ENCODE data around the gene FBN1. TPM values are rescaled to one million over a fixed set of nuclear protein-coding genes. Genes with fewer than 3 reads are reported as not detected.

The FBN1 gene
- total and polyA plus RNA-seq, 4 experiments from 2014 or later, result 0.20 to 0.22 TPM; not detected in 2

- H3K27ac ChIP-seq (ENCODE audit: low read depth, low read length), result no peak overlapping the region
- H3K4me3 Mint-ChIP-seq, result no peak overlapping the region
- no peaks in the 10 kb centered on the region for H3K9me3 ChIP-seq (ENCODE audit: control insufficient read depth in 1 of 2, low read length in 2 of 2)
- H3K4me3 ChIP-seq (ENCODE audit: low read length in 2 of 2), result no peak overlapping the region
- peaks cover 0 to 1% (median 0%) of the 10 kb centered on the region in 8 donors for H3K9me3 Mint-ChIP-seq
- H3K4me1 Mint-ChIP-seq, result no peaks in the 10 kb centered on the region
- intact Hi-C loops (cut with micrococcal nuclease), result no loop called here
- H3K27ac Mint-ChIP-seq, result no peak overlapping the region
- peaks cover 0 to 3% of the 10 kb centered on the region in 2 donors for H3K27me3 Mint-ChIP-seq
- no peaks in the 10 kb centered on the region for H3K4me1 ChIP-seq (ENCODE audit: insufficient read depth, low read length)
- H3K27me3 ChIP-seq (ENCODE audit: insufficient read depth, low read length), result no peaks in the 10 kb centered on the region
- ChIA-PET CTCF (ENCODE audit: partially characterized antibody) (no interaction called here), POLR2A (ENCODE audit: partially characterized antibody) (no interaction called here)
- no peaks in the 10 kb centered on the region for H3K36me3 ChIP-seq (ENCODE audit: insufficient read depth, low read length)
- DNase-seq, result no peak
- no peaks in the 10 kb centered on the region for H3K36me3 Mint-ChIP-seq
Observed at GRCh38 chr15:48447058-48447457, 198.5 kb downstream of the FBN1 start.

- H3K4me3 ChIP-seq (ENCODE audit: low read length in 2 of 2), result no peak overlapping the region
- CTCF ChIA-PET (ENCODE audit: partially characterized antibody), result no interaction called here
- POLR2A ChIA-PET (ENCODE audit: partially characterized antibody), result no interaction called here
Observed at GRCh38 chr15:48442011-48442410, 203.5 kb downstream of the FBN1 start.

GRCh38 chr15:48440084-48440483 is 205.4 kb downstream of the FBN1 start:
- CTCF ChIA-PET (ENCODE audit: partially characterized antibody), result no interaction called here
- no peak overlapping the region for H3K27ac Mint-ChIP-seq
- POLR2A ChIA-PET (ENCODE audit: partially characterized antibody), result no interaction called here

More at GRCh38 chr15:48442011-48442410, 203.5 kb downstream of the FBN1 start:
- Mint-ChIP-seq H3K27me3 (no peaks in the 10 kb centered on the region), H3K4me3 (no peak overlapping the region), H3K9me3 (peaks cover 0 to 3% (median 0%) of the 10 kb centered on the region in 8 donors), H3K27ac (no peak overlapping the region), H3K36me3 (no peaks in the 10 kb centered on the region), H3K4me1 (no peaks in the 10 kb centered on the region)
- intact Hi-C loops (cut with micrococcal nuclease), result no loop called here
- no peak for DNase-seq
- no peaks in the 10 kb centered on the region for H3K36me3 ChIP-seq (ENCODE audit: insufficient read depth, low read length)
- no peaks in the 10 kb centered on the region for H3K4me1 ChIP-seq (ENCODE audit: insufficient read depth, low read length)
- no peaks in the 10 kb centered on the region for H3K27me3 ChIP-seq (ENCODE audit: insufficient read depth, low read length)
- H3K27ac ChIP-seq (ENCODE audit: low read depth, low read length), result no peak overlapping the region
- H3K9me3 ChIP-seq (ENCODE audit: control insufficient read depth in 1 of 2, low read length in 2 of 2), result no peaks in the 10 kb centered on the region

GRCh38 chr15:48437178-48437577 is 208.3 kb downstream of the FBN1 start:
- no peak for DNase-seq
- intact Hi-C loops (cut with micrococcal nuclease), result no loop called here
- Histone ChIP-seq H3K27me3 (ENCODE audit: insufficient read depth, low read length) (no peaks in the 10 kb centered on the region), H3K27ac (ENCODE audit: low read depth, low read length) (no peak overlapping the region), H3K4me1 (ENCODE audit: insufficient read depth, low read length) (no peaks in the 10 kb centered on the region), H3K36me3 (ENCODE audit: insufficient read depth, low read length) (no peaks in the 10 kb centered on the region), H3K9me3 (ENCODE audit: control insufficient read depth in 1 of 2, low read length in 2 of 2) (no peaks in the 10 kb centered on the region), H3K4me3 (ENCODE audit: low read length in 2 of 2) (no peak overlapping the region)
- ChIA-PET POLR2A (ENCODE audit: partially characterized antibody) (no interaction called here), CTCF (ENCODE audit: partially characterized antibody) (no interaction called here)
- Mint-ChIP-seq H3K4me3 (no peak overlapping the region), H3K27ac (no peak overlapping the region), H3K9me3 (peaks cover 0 to 3% (median 0%) of the 10 kb centered on the region in 8 donors), H3K36me3 (no peaks in the 10 kb centered on the region), H3K27me3 (peaks cover 0 to 1% of the 10 kb centered on the region in 2 donors), H3K4me1 (no peaks in the 10 kb centered on the region)

More at GRCh38 chr15:48440084-48440483, 205.4 kb downstream of the FBN1 start:
- Mint-ChIP-seq H3K9me3 (peaks cover 0 to 3% (median 0%) of the 10 kb centered on the region in 8 donors), H3K36me3 (no peaks in the 10 kb centered on the region), H3K4me1 (no peaks in the 10 kb centered on the region), H3K4me3 (no peak overlapping the region), H3K27me3 (no peaks in the 10 kb centered on the region)
- no peak for DNase-seq
- Histone ChIP-seq H3K9me3 (ENCODE audit: control insufficient read depth in 1 of 2, low read length in 2 of 2) (no peaks in the 10 kb centered on the region), H3K4me1 (ENCODE audit: insufficient read depth, low read length) (no peaks in the 10 kb centered on the region), H3K27me3 (ENCODE audit: insufficient read depth, low read length) (no peaks in the 10 kb centered on the region), H3K36me3 (ENCODE audit: insufficient read depth, low read length) (no peaks in the 10 kb centered on the region), H3K27ac (ENCODE audit: low read depth, low read length) (no peak overlapping the region), H3K4me3 (ENCODE audit: low read length in 2 of 2) (no peak overlapping the region)
- intact Hi-C loops (cut with micrococcal nuclease), result no loop called here

- H3K36me3 Mint-ChIP-seq, result no peaks in the 10 kb centered on the region
- Histone ChIP-seq H3K27me3 (ENCODE audit: insufficient read depth, low read length) (no peaks in the 10 kb centered on the region), H3K4me3 (ENCODE audit: low read length in 2 of 2) (no peak overlapping the region), H3K27ac (ENCODE audit: low read depth, low read length) (no peak overlapping the region), H3K9me3 (ENCODE audit: control insufficient read depth in 1 of 2, low read length in 2 of 2) (no peaks in the 10 kb centered on the region), H3K4me1 (ENCODE audit: insufficient read depth, low read length) (no peaks in the 10 kb centered on the region), H3K36me3 (ENCODE audit: insufficient read depth, low read length) (no peaks in the 10 kb centered on the region)
- CTCF ChIA-PET (ENCODE audit: partially characterized antibody), result no interaction called here
- peaks cover 0 to 1% of the 10 kb centered on the region in 2 donors for H3K27me3 Mint-ChIP-seq
- POLR2A ChIA-PET (ENCODE audit: partially characterized antibody), result no interaction called here
- peaks cover 0 to 3% (median 0%) of the 10 kb centered on the region in 8 donors for H3K9me3 Mint-ChIP-seq
- H3K4me1 Mint-ChIP-seq, result no peaks in the 10 kb centered on the region
- H3K4me3 Mint-ChIP-seq, result no peak overlapping the region
- no peak overlapping the region for H3K27ac Mint-ChIP-seq
- intact Hi-C loops (cut with micrococcal nuclease), result no loop called here
- no peak for DNase-seq
Observed at GRCh38 chr15:48435321-48435720, 210.2 kb downstream of the FBN1 start.

- Histone ChIP-seq H3K27me3 (ENCODE audit: insufficient read depth, low read length) (no peaks in the 10 kb centered on the region), H3K27ac (ENCODE audit: low read depth, low read length) (no peak overlapping the region), H3K36me3 (ENCODE audit: insufficient read depth, low read length) (no peaks in the 10 kb centered on the region), H3K4me1 (ENCODE audit: insufficient read depth, low read length) (no peaks in the 10 kb centered on the region), H3K4me3 (ENCODE audit: low read length in 2 of 2) (no peak overlapping the region), H3K9me3 (ENCODE audit: control insufficient read depth in 1 of 2, low read length in 2 of 2) (no peaks in the 10 kb centered on the region)
- H3K4me1 Mint-ChIP-seq, result no peaks in the 10 kb centered on the region
- no peaks in the 10 kb centered on the region for H3K36me3 Mint-ChIP-seq
- peaks cover 0 to 2% (median 0%) of the 10 kb centered on the region in 8 donors for H3K9me3 Mint-ChIP-seq
- H3K27me3 Mint-ChIP-seq, result peaks cover 0 to 1% of the 10 kb centered on the region in 2 donors
- intact Hi-C loops (cut with micrococcal nuclease), result no loop called here
- ChIA-PET CTCF (ENCODE audit: partially characterized antibody) (no interaction called here), POLR2A (ENCODE audit: partially characterized antibody) (no interaction called here)
- no peak overlapping the region for H3K27ac Mint-ChIP-seq
- DNase-seq, result no peak
- H3K4me3 Mint-ChIP-seq, result no peak overlapping the region
Observed at GRCh38 chr15:48433226-48433886, 212.2 kb downstream of the FBN1 start.

- Mint-ChIP-seq H3K4me3 (no peak overlapping the region), H3K4me1 (no peaks in the 10 kb centered on the region), H3K36me3 (no peaks in the 10 kb centered on the region), H3K9me3 (peaks cover 0 to 2% (median 0%) of the 10 kb centered on the region in 8 donors), H3K27me3 (peaks cover 0 to 1% of the 10 kb centered on the region in 2 donors), H3K27ac (no peak overlapping the region)
- no peaks in the 10 kb centered on the region for H3K4me1 ChIP-seq (ENCODE audit: insufficient read depth, low read length)
- no peaks in the 10 kb centered on the region for H3K9me3 ChIP-seq (ENCODE audit: control insufficient read depth in 1 of 2, low read length in 2 of 2)
- intact Hi-C loops (cut with micrococcal nuclease), result no loop called here
- H3K36me3 ChIP-seq (ENCODE audit: insufficient read depth, low read length), result no peaks in the 10 kb centered on the region
- POLR2A ChIA-PET (ENCODE audit: partially characterized antibody), result no interaction called here
- CTCF ChIA-PET (ENCODE audit: partially characterized antibody), result no interaction called here
- DNase-seq, result no peak
- H3K27ac ChIP-seq (ENCODE audit: low read depth, low read length), result no peak overlapping the region
- H3K27me3 ChIP-seq (ENCODE audit: insufficient read depth, low read length), result no peaks in the 10 kb centered on the region
- H3K4me3 ChIP-seq (ENCODE audit: low read length in 2 of 2), result no peak overlapping the region
Observed at GRCh38 chr15:48432688-48433087, 212.8 kb downstream of the FBN1 start.

Data from CD4-positive, alpha-beta memory T cell (primary cell).